Stimulated activated CD4-positive, alpha-beta T cell treated with anti-CD3 and anti-CD28 coated beads, Interleukin-2, amount 100 ng/mL, for 48 hours (primary cell): Measurements from ENCODE around the gene TMEM40.

Experiments
- DNase-seq, 2 donors: peaks; one replicate each; pipeline ENCODE4 v3.0.0-alpha.2; 2020

The TMEM40 gene

DNA sequence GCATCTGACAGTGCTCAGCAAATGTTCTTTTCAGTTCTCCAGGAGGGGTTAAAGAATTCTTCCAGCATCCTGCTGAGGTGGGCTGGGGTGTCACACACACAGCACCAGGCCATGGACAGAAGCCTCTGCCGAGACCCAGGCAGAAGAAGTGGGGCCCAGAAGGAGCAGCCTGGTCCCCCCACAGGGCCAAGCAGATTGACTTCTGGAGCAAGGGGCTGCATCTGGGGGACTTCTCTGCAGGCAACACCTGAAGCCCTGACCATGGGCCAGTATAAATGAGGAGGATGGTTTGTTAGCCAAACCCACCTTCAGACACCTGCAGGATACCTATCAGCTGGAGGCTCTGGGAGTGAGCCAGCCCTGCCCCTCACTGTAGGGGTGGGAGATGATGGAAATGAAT lies 16.2 kb upstream of the TMEM40 start:
- no peak for DNase-seq

DNA sequence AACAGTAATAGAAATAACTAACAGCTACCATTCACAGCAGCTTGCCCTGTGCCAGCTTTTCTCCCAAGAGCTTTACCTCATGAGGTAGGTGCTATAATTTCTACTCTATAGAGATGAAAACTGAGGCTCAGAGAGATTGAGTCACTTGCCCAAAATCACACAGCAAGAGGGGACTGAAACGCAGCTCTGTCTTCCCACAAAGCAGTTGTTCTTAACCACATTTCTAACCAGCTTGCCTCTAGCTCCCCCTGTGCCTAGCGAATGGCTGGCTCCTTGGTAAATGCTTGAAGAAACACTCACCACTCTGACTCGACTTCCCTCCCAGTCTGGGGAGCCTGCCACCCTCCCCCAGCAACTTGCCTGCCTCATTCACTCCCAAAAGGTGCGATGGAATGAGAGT lies 15.6 kb upstream of the TMEM40 start:
- no peak for DNase-seq

GRCh38 chr3:12773710-12774086 lies 14.6 kb upstream of the TMEM40 start:
- DNase-seq, result no peak

- DNase-seq, result no peak
Measured at GRCh38 chr3:12773030-12773709, 14.1 kb upstream of the TMEM40 start.

GRCh38 chr3:12772462-12772861 lies 13.4 kb upstream of the TMEM40 start:
- DNase-seq, result no peak

DNA sequence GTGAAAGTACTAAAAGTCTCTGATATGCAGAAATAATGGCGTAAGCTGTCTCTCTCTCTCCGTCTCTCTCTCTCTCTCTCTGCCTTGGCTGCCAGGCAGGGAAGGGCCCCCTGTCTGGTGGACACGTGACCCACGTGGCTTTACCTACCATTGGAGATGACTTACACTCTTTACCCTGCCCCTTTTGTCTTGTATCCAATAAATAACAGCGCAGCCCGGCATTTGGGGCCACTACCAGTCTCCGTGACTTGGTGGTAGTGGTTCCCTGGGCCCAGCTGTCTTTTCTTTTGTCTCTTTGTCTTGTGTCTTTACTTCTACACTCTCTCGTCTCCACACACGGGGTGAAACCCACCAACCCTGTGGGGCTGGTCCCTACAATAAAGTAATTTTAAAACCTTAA lies 12.2 kb upstream of the TMEM40 start:
- no peak for DNase-seq

DNA sequence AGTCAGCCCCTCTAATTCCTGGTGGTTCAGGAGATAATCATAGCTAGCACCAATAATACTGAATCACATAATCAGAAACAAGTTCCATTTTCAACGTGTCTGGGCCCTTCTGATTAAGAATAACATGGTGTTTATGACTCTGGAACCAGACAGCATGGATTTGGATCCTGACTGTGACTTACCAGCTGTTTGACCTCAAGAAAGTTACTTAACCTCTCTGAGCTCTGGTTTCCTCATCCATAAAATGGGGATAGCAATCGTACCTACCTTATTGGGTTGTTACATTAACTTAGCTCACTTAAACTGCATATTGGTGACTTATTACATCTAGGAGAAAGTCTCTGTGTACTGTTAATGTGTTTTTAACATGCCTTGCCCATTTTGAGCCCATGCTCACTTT lies 10.7 kb upstream of the TMEM40 start:
- no peak for DNase-seq

- DNase-seq, result no peak
Measured at GRCh38 chr3:12768579-12769527, 9.8 kb upstream of the TMEM40 start.

DNA sequence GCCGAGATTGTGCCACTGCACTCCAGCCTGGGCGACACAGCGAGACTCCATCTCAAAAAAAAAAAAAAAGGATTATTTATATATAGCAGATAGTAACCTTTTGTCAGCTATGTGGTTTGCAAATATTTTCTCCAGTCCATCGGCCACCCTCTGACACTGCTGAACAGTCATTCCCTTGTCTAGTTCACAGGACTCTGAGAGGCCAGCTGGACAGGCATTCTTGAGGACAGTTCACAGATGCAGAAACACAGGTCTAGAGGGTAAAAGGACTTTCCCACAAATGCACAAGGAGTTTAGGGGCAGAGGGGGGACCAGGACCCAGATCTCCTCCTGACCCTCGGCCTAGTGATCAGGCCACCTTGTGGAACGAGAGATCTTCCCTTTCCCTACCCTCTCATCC lies 7.5 kb upstream of the TMEM40 start:
- DNase-seq, result no peak

GRCh38 chr3:12764171-12764776 lies 5.2 kb upstream of the TMEM40 start:
- DNase-seq, result no peak

- no peak for DNase-seq
Measured at GRCh38 chr3:12759693-12760565, 870 bp upstream of the TMEM40 start.

DNA sequence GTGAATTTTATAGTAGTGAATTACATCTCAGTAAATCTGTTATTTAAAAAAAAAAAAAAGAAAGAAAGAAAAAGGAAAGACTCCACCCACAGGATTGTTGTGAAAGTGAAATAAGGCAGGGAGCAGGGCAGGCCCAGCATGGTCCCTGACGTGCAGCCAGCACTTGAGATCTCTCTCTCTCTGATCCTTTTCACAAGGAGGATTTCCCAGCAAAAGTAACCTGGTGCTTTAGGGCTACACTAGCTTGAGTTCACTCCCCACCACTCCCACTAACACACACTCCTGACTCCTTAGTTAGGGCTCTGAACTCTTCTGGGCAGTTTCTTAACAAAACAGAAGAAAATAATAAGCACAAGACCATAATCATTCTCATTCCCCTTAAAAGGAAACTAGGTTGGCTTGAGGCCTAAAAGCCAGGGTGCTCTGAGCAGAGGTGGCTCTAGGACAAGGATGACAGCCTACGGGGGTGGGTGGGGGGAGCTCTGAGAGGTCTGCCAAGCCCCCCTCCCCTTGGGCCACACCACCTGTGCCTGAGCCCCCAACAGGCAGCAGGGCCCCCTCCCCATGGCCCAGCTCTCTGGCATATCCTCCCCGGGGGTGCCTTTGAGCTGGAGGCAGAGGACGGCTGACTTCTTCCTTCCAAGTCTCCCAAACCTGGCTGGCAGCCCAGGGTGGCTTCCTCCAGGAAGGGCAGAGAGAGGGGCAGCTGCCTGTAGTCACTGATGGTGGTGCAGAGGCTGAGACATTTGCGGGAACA lies 856 bp downstream of the TMEM40 start:
- DNase-seq, result no peak

DNA sequence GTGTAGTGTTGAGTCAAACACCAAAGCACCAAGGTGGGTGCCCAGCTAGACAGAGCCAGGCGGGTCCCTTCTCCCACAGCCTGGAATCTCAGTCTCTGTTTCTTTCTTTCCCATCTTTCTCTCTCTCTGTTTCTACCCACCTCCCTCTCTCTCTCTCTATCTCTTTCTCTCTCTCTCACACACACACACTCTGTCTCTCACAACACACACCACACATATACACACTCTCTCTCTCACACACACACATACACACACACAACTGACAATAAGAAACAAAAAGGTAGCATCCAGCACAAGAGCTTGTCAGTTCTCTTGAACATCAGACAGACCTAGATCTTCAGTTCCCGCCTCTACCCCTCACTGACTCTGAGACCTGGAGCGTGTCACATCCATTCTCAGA lies 2.4 kb downstream of the TMEM40 start:
- DNase-seq, result no peak

DNA sequence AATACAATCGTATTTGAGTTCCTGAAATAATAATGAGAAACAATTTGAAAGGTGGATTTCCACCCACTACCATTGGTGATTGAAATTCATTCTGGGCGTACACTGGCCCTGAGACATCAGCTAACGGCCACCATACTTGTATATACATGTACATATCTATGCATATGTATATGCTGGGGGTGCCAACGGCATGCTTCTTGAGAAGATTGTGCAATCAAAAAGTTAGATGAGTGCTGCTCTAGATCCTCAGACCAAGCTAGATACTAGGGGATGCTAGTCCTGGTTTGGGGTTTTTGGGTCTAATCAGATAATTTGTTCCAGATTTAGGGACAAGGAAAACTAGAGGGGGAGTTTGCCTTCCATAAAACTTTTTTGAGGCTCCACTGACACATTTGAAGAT lies 2.9 kb downstream of the TMEM40 start:
- DNase-seq, result no peak

GRCh38 chr3:12755754-12756153 lies 3.3 kb downstream of the TMEM40 start:
- DNase-seq, result no peak

DNA sequence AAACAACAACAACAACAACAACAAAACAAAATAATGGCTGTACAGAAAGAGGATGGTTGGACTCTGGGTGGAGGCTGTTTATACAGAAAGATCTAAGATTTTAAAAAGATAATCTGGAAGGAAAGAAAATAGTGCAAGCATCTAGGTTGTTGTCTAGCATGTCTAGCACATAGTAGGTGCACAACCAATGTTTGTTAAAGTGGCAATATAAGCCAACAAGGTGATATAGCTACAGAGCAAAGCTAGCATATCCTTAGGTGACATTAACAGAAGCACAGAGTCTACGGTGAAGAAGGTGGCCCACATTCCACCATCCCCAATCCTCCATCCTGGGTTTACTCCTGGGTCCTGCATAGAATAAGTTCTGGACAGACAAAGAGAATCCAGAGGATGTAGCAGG lies 4.7 kb downstream of the TMEM40 start:
- no peak for DNase-seq

- DNase-seq, result no peak
Measured at GRCh38 chr3:12753275-12754028, 5.6 kb downstream of the TMEM40 start.

- DNase-seq, result no peak
Measured at GRCh38 chr3:12752809-12753208, 6.2 kb downstream of the TMEM40 start.

DNA sequence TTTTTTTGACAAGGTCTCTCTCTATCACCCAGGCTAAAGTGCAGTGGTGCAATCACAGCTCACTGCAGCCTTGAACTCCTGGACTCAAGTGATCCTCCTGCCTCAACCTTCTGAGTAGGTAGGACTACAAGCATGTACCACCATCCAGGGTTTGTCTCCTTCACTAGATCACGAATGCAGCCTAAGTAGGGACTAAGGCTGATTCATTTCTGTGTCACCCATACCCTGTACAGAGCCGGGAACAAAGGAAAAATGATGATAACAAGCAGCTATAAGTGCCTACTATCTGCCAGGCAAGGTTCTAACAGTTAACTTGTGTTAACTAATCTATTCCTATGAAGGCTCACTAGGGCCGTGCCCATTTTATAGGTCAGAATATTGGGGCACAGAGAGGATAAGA lies 7.0 kb downstream of the TMEM40 start:
- DNase-seq, result no peak

GRCh38 chr3:12751571-12751970 lies 7.5 kb downstream of the TMEM40 start:
- DNase-seq, result no peak

GRCh38 chr3:12750658-12751071 lies 8.4 kb downstream of the TMEM40 start:
- DNase-seq, result peak; percentile 15 to 18
